ENCODE measurements around the gene HS3ST6. TPM values are rescaled to one million over a fixed set of nuclear protein-coding genes. Genes with fewer than 3 reads are reported as not detected.
"Not testable (repeated sequence)": the region's sequence is repeated elsewhere in the genome, so short reads cannot be mapped to it uniquely, and the experiment has no call there.

The HS3ST6 gene
- total RNA-seq, 1 donor from 2014 or later, result not detected

- no peak for DNase-seq (ENCODE audit: low read depth)
- H3K4me3 ChIP-seq (ENCODE audit: low read depth, low read length), result no peak overlapping the region
- no peak for TF ChIP-seq CTCF (conservative IDR thresholded peaks at IDR 0.05; ENCODE audit: low read depth, low read length)
Observed at GRCh38 chr16:1920727-1921171, 2.5 kb upstream of the HS3ST6 start.

- DNase-seq (ENCODE audit: low read depth); H3K4me3 ChIP-seq (ENCODE audit: low read depth, low read length): not testable (repeated sequence)
Observed at GRCh38 chr16:1920122-1920521, 1.9 kb upstream of the HS3ST6 start.

GRCh38 chr16:1919327-1919998 is 1.2 kb upstream of the HS3ST6 start:
- TF ChIP-seq CTCF (conservative IDR thresholded peaks at IDR 0.05; ENCODE audit: low read depth, low read length), result no peak
- no peak for DNase-seq (ENCODE audit: low read depth)
- no peak overlapping the region for H3K4me3 ChIP-seq (ENCODE audit: low read depth, low read length)

- TF ChIP-seq CTCF (conservative IDR thresholded peaks at IDR 0.05; ENCODE audit: low read depth, low read length), result no peak
- H3K4me3 ChIP-seq (ENCODE audit: low read depth, low read length), result no peak overlapping the region
- DNase-seq (ENCODE audit: low read depth), result no peak
Observed at GRCh38 chr16:1917665-1918350, 407 bp downstream of the HS3ST6 start.

- TF ChIP-seq CTCF (conservative IDR thresholded peaks at IDR 0.05; ENCODE audit: low read depth, low read length), result no peak
- H3K4me3 ChIP-seq (ENCODE audit: low read depth, low read length), result no peak overlapping the region
- no peak for DNase-seq (ENCODE audit: low read depth)
Observed at GRCh38 chr16:1917056-1917664, 1.1 kb downstream of the HS3ST6 start.

- TF ChIP-seq CTCF (conservative IDR thresholded peaks at IDR 0.05; ENCODE audit: low read depth, low read length), result no peak
- no peak overlapping the region for H3K4me3 ChIP-seq (ENCODE audit: low read depth, low read length)
- DNase-seq (ENCODE audit: low read depth), result no peak
Observed at GRCh38 chr16:1916640-1916990, 1.6 kb downstream of the HS3ST6 start.

GRCh38 chr16:1915732-1916639 is 2.2 kb downstream of the HS3ST6 start:
- no peak for DNase-seq (ENCODE audit: low read depth)
- TF ChIP-seq CTCF (conservative IDR thresholded peaks at IDR 0.05; ENCODE audit: low read depth, low read length), result no peak

More at GRCh38 chr16:1915732-1916639, 2.2 kb downstream of the HS3ST6 start:
- H3K4me3 ChIP-seq (ENCODE audit: low read depth, low read length), result no peak overlapping the region
